Activated CD8-positive, alpha-beta memory T cell treated with anti-CD3 and anti-CD28 coated beads for 48 hours (primary cell): Measurements from ENCODE around the gene RAF1.
"Not testable (repeated sequence)": the region's sequence is repeated elsewhere in the genome, so short reads cannot be mapped to it uniquely, and the experiment has no call there.

Experiments used
- DNase-seq, 3 experiments: peaks; one replicate each; pipeline ENCODE4 v3.0.0-alpha.2; 2020; ENCODE audit warnings: low read depth in 2 of 3, low spot score in 2 of 3

RAF1 gene

GRCh38 chr3:12663936-12664908 lies at the start of gene RAF1:
Gene RAF1 (minus strand): TSS chr3:12664117. CDS start chr3:12618721, 45,396 bp downstream.
- peak; percentile 87 to 91 (median 90) for DNase-seq

GRCh38 chr3:12710062-12710461 lies 46.1 kb upstream of the RAF1 start:
- DNase-seq, result no peak

- no peak for DNase-seq
These were observed 45.4 kb upstream of the RAF1 start for GRCh38 chr3:12709334-12709733.

- DNase-seq, result no peak
These were observed 44.8 kb upstream of the RAF1 start for GRCh38 chr3:12708584-12709192.

GRCh38 chr3:12707449-12707848 lies 43.5 kb upstream of the RAF1 start:
- no peak for DNase-seq

- DNase-seq, result peak in 2 of 3 experiments; percentile 13 to 25
These were observed 42.8 kb upstream of the RAF1 start for GRCh38 chr3:12706504-12707253.

DNA sequence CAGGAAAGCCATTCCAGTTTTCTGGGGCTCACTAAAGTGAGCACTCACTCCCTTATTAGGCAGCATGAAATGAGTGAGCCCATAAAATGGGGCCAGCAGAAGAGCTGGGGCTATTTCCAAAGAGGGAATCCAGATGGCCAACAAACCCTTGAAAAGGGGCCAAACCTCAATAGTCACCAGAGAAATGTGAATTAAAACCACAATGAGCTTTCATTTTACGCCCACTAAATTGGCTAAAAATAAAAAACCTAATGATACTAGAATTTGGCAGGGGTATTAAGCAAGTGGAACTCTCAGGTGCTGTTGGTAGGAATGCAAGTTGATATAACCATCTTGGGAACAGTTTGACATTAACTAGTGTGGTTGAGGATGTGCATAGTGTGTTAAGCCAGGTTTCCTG lies 42.1 kb upstream of the RAF1 start:
- no peak for DNase-seq

DNA sequence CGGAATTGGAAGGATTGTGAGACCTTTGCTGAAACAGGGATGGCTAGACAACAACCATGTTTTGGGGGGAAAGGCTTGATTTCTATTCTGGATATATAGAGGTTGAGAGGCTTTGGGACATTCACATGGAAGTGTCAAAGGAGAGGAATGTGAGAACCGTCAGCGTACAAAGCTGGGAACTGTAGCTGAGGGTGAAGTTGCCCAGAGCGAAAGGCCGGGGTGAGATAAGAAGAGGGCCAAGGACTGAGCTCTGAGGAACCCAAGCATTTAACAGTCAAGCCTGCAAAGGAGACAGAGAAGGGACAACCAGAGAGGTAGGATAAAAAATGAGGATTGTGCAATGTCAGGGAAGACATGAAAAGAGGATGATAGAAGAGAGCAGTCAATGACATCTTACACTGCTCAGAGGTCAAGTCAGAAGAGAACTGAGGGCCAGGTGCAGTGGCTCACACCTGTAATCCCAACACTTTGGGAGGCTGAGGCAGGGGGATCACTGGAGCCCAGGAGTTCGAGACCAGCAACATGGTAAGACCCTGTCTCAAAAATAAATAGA lies 41.5 kb upstream of the RAF1 start:
- no peak for DNase-seq

- DNase-seq, result no peak
These were observed 38.6 kb upstream of the RAF1 start for GRCh38 chr3:12702501-12702900.

- DNase-seq, result not testable (repeated sequence)
These were observed 37.7 kb upstream of the RAF1 start for GRCh38 chr3:12701601-12702000.

DNA sequence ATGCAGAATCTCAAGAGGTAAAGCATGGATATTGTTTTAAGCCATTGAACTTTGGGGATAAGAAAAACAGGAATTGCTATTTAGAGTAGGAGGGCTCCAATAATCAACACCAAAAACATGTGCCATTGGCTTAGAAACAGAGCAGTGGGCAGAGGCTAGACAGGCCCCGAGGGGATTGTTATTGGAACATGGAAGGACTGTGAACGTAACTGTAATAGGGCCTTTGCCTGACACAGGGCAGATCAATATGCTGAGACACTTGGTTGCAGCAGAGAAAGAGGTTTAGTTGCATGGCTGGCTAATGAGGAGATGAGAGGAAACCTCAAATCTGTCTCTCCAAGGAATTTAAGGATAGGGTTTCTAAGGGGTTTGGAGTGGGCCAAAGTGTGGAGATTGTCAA lies 36.9 kb upstream of the RAF1 start:
- DNase-seq, result no peak

GRCh38 chr3:12695916-12696315 lies 32.0 kb upstream of the RAF1 start:
- DNase-seq, result no peak

GRCh38 chr3:12695112-12695511 lies 31.2 kb upstream of the RAF1 start:
- DNase-seq, result no peak

- no peak for DNase-seq
These were observed 28.5 kb upstream of the RAF1 start for GRCh38 chr3:12692444-12692843.

GRCh38 chr3:12689997-12690711 lies 26.2 kb upstream of the RAF1 start:
- DNase-seq, result no peak

- no peak for DNase-seq
These were observed 24.0 kb upstream of the RAF1 start for GRCh38 chr3:12687948-12688347.

GRCh38 chr3:12686096-12686495 lies 22.2 kb upstream of the RAF1 start:
- DNase-seq, result no peak

- no peak for DNase-seq
These were observed 18.1 kb upstream of the RAF1 start for GRCh38 chr3:12681943-12682390.

DNA sequence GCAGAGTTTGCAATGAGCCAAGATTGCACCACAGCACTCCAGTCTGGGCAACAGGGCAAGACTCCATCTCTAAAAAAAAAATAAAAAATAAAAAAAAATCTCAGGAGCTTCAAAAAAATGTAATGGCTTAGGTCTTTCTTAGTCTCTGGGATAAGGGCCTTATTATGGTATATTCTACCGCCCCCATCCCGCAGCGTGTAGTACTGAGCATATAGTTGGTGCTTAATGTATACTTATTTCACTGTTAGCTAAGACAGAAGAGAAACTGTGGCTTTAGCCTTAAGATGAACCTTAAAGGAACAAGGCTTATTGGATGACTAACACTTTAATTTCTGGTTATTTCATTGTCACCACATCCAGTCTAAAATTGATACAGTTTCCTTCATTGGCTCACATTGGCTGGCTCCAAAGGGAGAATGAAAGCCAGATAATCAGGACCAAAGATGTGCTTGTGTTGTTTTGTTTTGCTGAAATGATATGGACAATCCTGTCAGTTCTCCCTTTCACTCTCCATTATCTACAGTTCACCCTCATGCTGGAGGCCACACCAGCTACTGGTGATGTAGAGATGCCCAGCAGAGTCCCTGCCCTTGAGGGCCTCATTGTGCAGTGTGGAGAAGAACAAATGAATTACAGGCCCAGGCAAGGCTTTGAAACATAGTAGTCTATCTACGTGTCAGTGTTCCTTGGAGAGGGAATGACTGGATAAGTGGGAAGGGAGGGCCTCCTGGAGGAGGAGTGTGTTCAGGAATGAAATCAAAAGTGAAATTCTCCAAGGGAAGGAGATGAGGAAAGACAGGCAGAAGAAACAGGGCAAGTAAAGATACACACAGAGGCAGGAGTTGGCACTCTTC lies 17.4 kb upstream of the RAF1 start:
- DNase-seq, result no peak

DNA sequence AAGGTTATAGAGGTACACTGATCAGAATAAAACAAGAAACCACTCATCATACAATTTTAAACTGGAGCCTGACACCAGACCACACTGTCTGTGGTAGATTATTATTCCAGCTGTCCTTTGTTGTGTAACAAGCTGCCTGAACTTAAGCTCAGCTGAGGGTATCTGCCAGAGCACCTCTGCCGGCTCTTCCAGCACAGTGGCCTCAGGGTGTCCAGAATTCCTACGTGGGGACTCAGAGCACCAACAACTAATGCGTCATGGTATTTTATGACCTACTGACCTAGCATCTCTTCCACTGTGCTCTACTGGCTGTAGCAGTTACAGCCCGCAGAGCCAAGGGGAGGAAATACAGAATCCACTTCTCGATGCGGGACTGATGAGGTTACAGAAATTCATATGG lies 15.6 kb upstream of the RAF1 start:
- DNase-seq, result no peak
